Sigmoid colon (tissue), 7 donors: Measurements from ENCODE around the gene SH3TC2. TPM values are rescaled to one million over a fixed set of nuclear protein-coding genes. Genes with fewer than 3 reads are reported as not detected.

ENCODE experiments used
- DNase-seq: peaks from one replicate; pipeline ENCODE4 v3.0.0-alpha.2; 2019
- H3K27ac ChIP-seq, 4 donors: fragments of 200-600 bp; sonication (generic); one replicate each; pipeline ENCODE4 v1.5.1; 2016 to 2019; ENCODE audit warnings: mild to moderate bottlenecking in 1 of 4
- H3K27me3 ChIP-seq, 3 donors: fragments of 200-600 bp; sonication (generic); one replicate each; pipeline ENCODE4 v1.5.1; 2019; ENCODE audit warnings: mild to moderate bottlenecking in 1 of 3
- H3K36me3 ChIP-seq, 4 donors: fragments of 200-600 bp; sonication (generic); one replicate each; pipeline ENCODE4 v1.5.1; 2016 to 2019
- H3K4me1 ChIP-seq, 4 donors: fragments of 200-600 bp; sonication (generic); one replicate each; pipeline ENCODE4 v1.5.1; 2017 to 2019
- H3K4me3 ChIP-seq, 4 donors: fragments of 200-600 bp; sonication (generic); one replicate each; pipeline ENCODE4 v1.5.1; 2017 to 2019; ENCODE audit warnings: mild to moderate bottlenecking in 2 of 4, moderate library complexity in 1 of 4
- H3K9me3 ChIP-seq, 4 donors: fragments of 200-600 bp in 3 of 4; sonication (generic) in 3 of 4; one replicate each; pipeline versions ENCODE4 v1.5.1 to v1.6.1; 2013 to 2019
- CTCF ChIP-seq, 4 experiments: fragments of 450-650 bp in 3 of 4; fragments of 200-600 bp in 1 of 4; IDR thresholded peaks; one replicate each; pipeline ENCODE4 v1.5.1; 2016 to 2019; ENCODE audit warnings: antibody characterized with exemption in 4 of 4, mild to moderate bottlenecking in 3 of 4, moderate library complexity in 2 of 4
- EP300 ChIP-seq, 4 donors: sonication (generic); formaldehyde crosslinking; IDR thresholded peaks; one replicate each; pipeline ENCODE4 v1.6.1; 2017; ENCODE audit warnings: antibody characterized with exemption in 4 of 4
- POLR2A ChIP-seq, 2 donors: fragments of 450-650 bp; IDR thresholded peaks; one replicate each; pipeline ENCODE4 v1.6.1; 2016; ENCODE audit warnings: antibody characterized with exemption in 2 of 2, mild to moderate bottlenecking in 2 of 2, moderate library complexity in 2 of 2
- POLR2AphosphoS5 ChIP-seq, 4 donors: sonication (generic); formaldehyde crosslinking; IDR thresholded peaks; one replicate each; pipeline ENCODE4 v1.6.1; 2017; ENCODE audit warnings: antibody characterized with exemption in 4 of 4
- WGBS, 2 donors: extraction: QIAGEN DNeasy Blood & Tissue Kit; methylation state at CpG; one replicate each; pipeline ENCODE4 v1.1.7; 2013; 5-methylcytosine and 5-hydroxymethylcytosine counted together
- intact Hi-C: fragments of 100-400 bp; cut with DNase I; formaldehyde crosslinking; loops from one replicate; pipeline ENCODE4 v1.15.1; 2023
- polyA plus RNA-seq, 3 donors: library from polyadenylated mRNA; stranded (reverse); fragments of 200-250 nt; gene quantifications; one replicate each; pipeline ENCODE4 v1.2.3, GENCODE V29; 2013
- total RNA-seq, 4 donors: library from RNA; depleted of rRNA; stranded (reverse); fragments of >200 nt; gene quantifications; one replicate each; pipeline ENCODE4 v1.1.0, GENCODE V29; 2016
- donor health status: healthy with polysubstance abuse.
- donor health status: Bipolar disorder and iron deficiency.
- donor health status: healthy.

SH3TC2 gene
- total and polyA plus RNA-seq, 7 donors: under 0.01 to 8.3 (median 1.7) TPM; not detected in 1

GRCh38 chr5:148999741-149000140 is 63.1 kb downstream of the SH3TC2 start:
- no peak overlapping the region for H3K4me3 ChIP-seq
- H3K4me1 ChIP-seq: peaks cover 0 to 25% (median 18%) of the 10 kb centered on the region in 4 donors
- WGBS, 2 donors: 87 to 92% methylated on average over 3 of the region's 3 CpGs
- intact Hi-C loops: loop anchor here (2.0 to 5.0 kb wide), 4 partner anchors 33 to 267 kb away; partner anchors contain the start of gene ADRB2
- H3K27me3 ChIP-seq: no peaks in the 10 kb centered on the region
- DNase-seq: no peak
- H3K9me3 ChIP-seq: no peaks in the 10 kb centered on the region
- TF ChIP-seq POLR2A (IDR thresholded peaks at IDR 0.05) (no peak), EP300 (IDR thresholded peaks at IDR 0.05) (no peak), POLR2AphosphoS5 (IDR thresholded peaks at IDR 0.05) (no peak), CTCF (IDR thresholded peaks at IDR 0.05) (no peak)
- H3K36me3 ChIP-seq: no peaks in the 10 kb centered on the region
- H3K27ac ChIP-seq: no peak overlapping the region

GRCh38 chr5:148998174-148998797 is 64.6 kb downstream of the SH3TC2 start:
- no peak for DNase-seq
- Histone ChIP-seq H3K9me3 (no peaks in the 10 kb centered on the region), H3K27me3 (no peaks in the 10 kb centered on the region), H3K36me3 (no peaks in the 10 kb centered on the region), H3K4me3 (no peak overlapping the region), H3K4me1 (peaks cover 0 to 25% (median 18%) of the 10 kb centered on the region in 4 donors), H3K27ac (no peak overlapping the region)
- 57 to 62% methylated on average over 6 of the region's 6 CpGs for WGBS, 2 donors
- peak in 3 of 4 experiments; percentile 42 to 73 (median 64) for TF ChIP-seq CTCF (IDR thresholded peaks at IDR 0.05)
- TF ChIP-seq EP300 (IDR thresholded peaks at IDR 0.05): no peak
- intact Hi-C loops: loop anchor here (2.0 to 5.0 kb wide), 4 partner anchors 34 to 265 kb away; partner anchors contain the start of gene ADRB2

GRCh38 chr5:148996270-148996669 is 66.6 kb downstream of the SH3TC2 start:
- Histone ChIP-seq H3K36me3 (no peaks in the 10 kb centered on the region), H3K4me1 (peaks cover 0 to 14% (median 12%) of the 10 kb centered on the region in 4 donors), H3K27ac (no peak overlapping the region), H3K4me3 (no peak overlapping the region), H3K27me3 (no peaks in the 10 kb centered on the region), H3K9me3 (no peaks in the 10 kb centered on the region)
- TF ChIP-seq POLR2A (IDR thresholded peaks at IDR 0.05) (no peak), EP300 (IDR thresholded peaks at IDR 0.05) (no peak), CTCF (IDR thresholded peaks at IDR 0.05) (no peak), POLR2AphosphoS5 (IDR thresholded peaks at IDR 0.05) (no peak)
- WGBS, 2 donors: 14 to 52% methylated on average over 3 of the region's 3 CpGs
- intact Hi-C loops: loop anchor here (5.0 kb wide), 3 partner anchors 36 to 169 kb away; partner anchors contain the start of gene ADRB2
- no peak for DNase-seq

- H3K9me3 ChIP-seq: no peaks in the 10 kb centered on the region
- no peaks in the 10 kb centered on the region for H3K36me3 ChIP-seq
- no peak overlapping the region for H3K4me3 ChIP-seq
- DNase-seq: no peak
- H3K4me1 ChIP-seq: peaks cover 0 to 14% (median 12%) of the 10 kb centered on the region in 4 donors
- WGBS, 2 donors: 54 to 78% methylated on average over 2 of the region's 2 CpGs
- intact Hi-C loops: loop anchor here (5.0 kb wide), 3 partner anchors 37 to 168 kb away; partner anchors contain the start of gene ADRB2
- H3K27me3 ChIP-seq: no peaks in the 10 kb centered on the region
- H3K27ac ChIP-seq: no peak overlapping the region
- TF ChIP-seq POLR2A (IDR thresholded peaks at IDR 0.05) (no peak), CTCF (IDR thresholded peaks at IDR 0.05) (no peak), EP300 (IDR thresholded peaks at IDR 0.05) (no peak), POLR2AphosphoS5 (IDR thresholded peaks at IDR 0.05) (no peak)
Measured at GRCh38 chr5:148995791-148996190, 67.1 kb downstream of the SH3TC2 start.
